ENCODE data around the gene CHAD. TPM values are rescaled to one million over a fixed set of nuclear protein-coding genes. Genes with fewer than 3 reads are reported as not detected.

CHAD gene
- total and polyA plus RNA-seq, 2 of the 4 experiments (the other 2 are of a cell fraction), result 0.03 TPM; not detected in 1

DNA sequence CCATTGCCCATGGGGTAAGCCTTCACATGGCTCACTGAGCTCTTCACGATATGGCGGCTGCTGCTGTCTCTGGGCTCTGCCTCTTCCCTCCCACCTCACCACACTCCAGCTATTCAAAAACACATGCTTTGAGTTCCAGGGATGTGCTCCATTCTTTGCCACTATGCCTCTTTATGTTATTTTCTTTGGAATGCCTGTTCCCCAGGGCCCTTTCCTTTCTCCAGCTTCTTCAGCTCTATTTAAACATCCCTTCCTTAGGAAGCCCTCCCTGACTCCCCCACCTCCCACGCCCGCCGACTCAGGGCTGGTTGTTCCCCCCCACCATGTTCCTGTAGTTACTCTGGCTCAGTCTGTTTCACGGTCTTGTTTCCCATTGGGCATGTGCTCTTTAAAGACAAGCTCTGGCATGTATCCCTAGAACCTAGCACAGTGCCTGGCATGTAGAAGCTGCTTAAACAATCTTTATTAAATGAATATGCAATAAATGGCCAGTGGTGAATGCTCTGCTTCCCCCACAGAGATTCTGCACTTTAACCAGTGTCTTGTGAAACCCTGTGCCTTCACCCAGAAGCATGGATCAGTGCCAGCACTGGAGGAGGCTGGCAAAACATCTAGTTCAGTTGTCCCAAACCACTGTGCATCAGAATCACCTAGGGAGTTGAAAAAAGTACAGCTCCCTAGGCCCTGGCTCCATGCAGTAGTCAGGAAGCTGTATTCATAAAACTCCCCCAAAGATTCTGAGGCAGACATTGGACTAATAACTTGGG is 46.4 kb upstream of the CHAD start:
- intact Hi-C loops (cut with micrococcal nuclease) (no loop called here), in situ Hi-C loops (cut with MboI; ENCODE audit: low sequenced_read_pairs) (no loop called here), dilution Hi-C loops (cut with HindIII; ENCODE audit: low sequenced_read_pairs, unreplicated experiment) (no loop called here)
- no peak overlapping the region for H2AFZ ChIP-seq (replicated peaks; ENCODE audit: low read length, poor library complexity)
- H2BK5ac ChIP-seq (ENCODE audit: low read depth, low read length, poor library complexity, severe bottlenecking), result no peak overlapping the region
- H3K9ac ChIP-seq (ENCODE audit: low read depth, low read length), result no peak overlapping the region
- H3K56ac ChIP-seq (ENCODE audit: extremely low read depth, insufficient read depth, low read length), result no peak overlapping the region
- H2BK20ac ChIP-seq (ENCODE audit: low read depth, low read length), result no peak overlapping the region
- no peak overlapping the region for H2BK120ac ChIP-seq (ENCODE audit: low read depth, low read length)
- H3K9me1 ChIP-seq (ENCODE audit: insufficient read depth, low read length), result no peaks in the 10 kb centered on the region
- H3K4me2 ChIP-seq (ENCODE audit: low read depth, low read length), result no peak overlapping the region
- H2BK15ac ChIP-seq (ENCODE audit: low read depth, low read length), result no peak overlapping the region
- H3K18ac ChIP-seq (ENCODE audit: low read depth, low read length), result no peak overlapping the region
- BruUV-seq (replicated peaks), result no TSS peak
- TF ChIP-seq, protein P1, sequence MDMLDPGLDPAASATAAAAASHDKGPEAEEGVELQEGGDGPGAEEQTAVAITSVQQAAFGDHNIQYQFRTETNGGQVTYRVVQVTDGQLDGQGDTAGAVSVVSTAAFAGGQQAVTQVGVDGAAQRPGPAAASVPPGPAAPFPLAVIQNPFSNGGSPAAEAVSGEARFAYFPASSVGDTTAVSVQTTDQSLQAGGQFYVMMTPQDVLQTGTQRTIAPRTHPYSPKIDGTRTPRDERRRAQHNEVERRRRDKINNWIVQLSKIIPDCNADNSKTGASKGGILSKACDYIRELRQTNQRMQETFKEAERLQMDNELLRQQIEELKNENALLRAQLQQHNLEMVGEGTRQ (IDR thresholded peaks at IDR 0.05; ENCODE audit: low read depth, low read length), result no peak
- TF ChIP-seq NFE2L2 (IDR thresholded peaks at IDR 0.05; ENCODE audit: low read depth, low read length), result no peak
- TF ChIP-seq, protein P2, sequence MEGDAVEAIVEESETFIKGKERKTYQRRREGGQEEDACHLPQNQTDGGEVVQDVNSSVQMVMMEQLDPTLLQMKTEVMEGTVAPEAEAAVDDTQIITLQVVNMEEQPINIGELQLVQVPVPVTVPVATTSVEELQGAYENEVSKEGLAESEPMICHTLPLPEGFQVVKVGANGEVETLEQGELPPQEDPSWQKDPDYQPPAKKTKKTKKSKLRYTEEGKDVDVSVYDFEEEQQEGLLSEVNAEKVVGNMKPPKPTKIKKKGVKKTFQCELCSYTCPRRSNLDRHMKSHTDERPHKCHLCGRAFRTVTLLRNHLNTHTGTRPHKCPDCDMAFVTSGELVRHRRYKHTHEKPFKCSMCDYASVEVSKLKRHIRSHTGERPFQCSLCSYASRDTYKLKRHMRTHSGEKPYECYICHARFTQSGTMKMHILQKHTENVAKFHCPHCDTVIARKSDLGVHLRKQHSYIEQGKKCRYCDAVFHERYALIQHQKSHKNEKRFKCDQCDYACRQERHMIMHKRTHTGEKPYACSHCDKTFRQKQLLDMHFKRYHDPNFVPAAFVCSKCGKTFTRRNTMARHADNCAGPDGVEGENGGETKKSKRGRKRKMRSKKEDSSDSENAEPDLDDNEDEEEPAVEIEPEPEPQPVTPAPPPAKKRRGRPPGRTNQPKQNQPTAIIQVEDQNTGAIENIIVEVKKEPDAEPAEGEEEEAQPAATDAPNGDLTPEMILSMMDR (conservative IDR thresholded peaks at IDR 0.05; ENCODE audit: low read depth, low read length), result no peak
- no peak for TF ChIP-seq FOS (IDR thresholded peaks at IDR 0.05; ENCODE audit: low read depth, low read length)
- TF ChIP-seq MXI1 (IDR thresholded peaks at IDR 0.05; ENCODE audit: borderline replicate concordance, low read depth, low read length), result no peak
- TF ChIP-seq CEBPB (IDR thresholded peaks at IDR 0.05; ENCODE audit: low read depth, low read length), result no peak
- TF ChIP-seq, protein P3, sequence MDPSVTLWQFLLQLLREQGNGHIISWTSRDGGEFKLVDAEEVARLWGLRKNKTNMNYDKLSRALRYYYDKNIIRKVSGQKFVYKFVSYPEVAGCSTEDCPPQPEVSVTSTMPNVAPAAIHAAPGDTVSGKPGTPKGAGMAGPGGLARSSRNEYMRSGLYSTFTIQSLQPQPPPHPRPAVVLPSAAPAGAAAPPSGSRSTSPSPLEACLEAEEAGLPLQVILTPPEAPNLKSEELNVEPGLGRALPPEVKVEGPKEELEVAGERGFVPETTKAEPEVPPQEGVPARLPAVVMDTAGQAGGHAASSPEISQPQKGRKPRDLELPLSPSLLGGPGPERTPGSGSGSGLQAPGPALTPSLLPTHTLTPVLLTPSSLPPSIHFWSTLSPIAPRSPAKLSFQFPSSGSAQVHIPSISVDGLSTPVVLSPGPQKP (IDR thresholded peaks at IDR 0.05; ENCODE audit: borderline replicate concordance, low read depth, low read length), result no peak
- no peak for TF ChIP-seq RAD21 (IDR thresholded peaks at IDR 0.05; ENCODE audit: low read length)
- TF ChIP-seq RFX5 (IDR thresholded peaks at IDR 0.05; ENCODE audit: low read depth, low read length), result no peak
- no peak for TF ChIP-seq RCOR1 (IDR thresholded peaks at IDR 0.05; ENCODE audit: insufficient replicate concordance, low read length)
- TF ChIP-seq MAZ (IDR thresholded peaks at IDR 0.05; ENCODE audit: borderline replicate concordance, low read depth, low read length), result no peak
- no peak for DNase-seq
- 67% methylated on average over 1 of the region's 6 CpGs; no CpG with 5 or more reads in 1 of the 2 experiments for WGBS, 2 experiments (ENCODE audit: extremely low coverage in 2 of 2, insufficient read length in 1 of 2)
- no peak overlapping the region for H3K27ac ChIP-seq (ENCODE audit: insufficient read depth, low read length)
- H3K14ac ChIP-seq (replicated peaks; ENCODE audit: low read depth, low read length), result no peak overlapping the region
- no peak overlapping the region for H2AK5ac ChIP-seq (ENCODE audit: low read depth, low read length)
- no peak overlapping the region for H3K23ac ChIP-seq (ENCODE audit: low read depth, low read length)
- no peaks in the 10 kb centered on the region for H4K20me1 ChIP-seq (ENCODE audit: insufficient read depth, low read length)
- peaks cover 2% of the 10 kb centered on the region for H3K4me1 ChIP-seq (ENCODE audit: control insufficient read depth, insufficient read depth, low read length)
- no peak overlapping the region for H4K91ac ChIP-seq (ENCODE audit: insufficient read depth, low read depth, low read length)
- H2AK9ac ChIP-seq (replicated peaks; ENCODE audit: low read depth, low read length, poor library complexity), result no peak overlapping the region
- H3K4ac ChIP-seq (ENCODE audit: low read depth, low read length), result no peak overlapping the region
- no peak overlapping the region for H4K5ac ChIP-seq (ENCODE audit: low read depth, low read length)
- no peaks in the 10 kb centered on the region for H3K9me3 ChIP-seq (ENCODE audit: control insufficient read depth, insufficient read depth, low read length)
- no peak overlapping the region for H3K4me3 ChIP-seq (ENCODE audit: insufficient read depth, low read depth, low read length)
- ChIA-PET POLR2A (ENCODE audit: unreplicated experiment) (interaction anchor here (0.7 kb wide), 1 partner anchor 13 kb away, joined by 4 read pairs; no protein-coding TSS in a partner anchor), CTCF (no interaction called here)
- ATAC-seq (ENCODE audit: low read depth), result peak; percentile 61
- H3K27me3 ChIP-seq (ENCODE audit: control insufficient read depth, insufficient read depth, low read length), result peaks cover 6% of the 10 kb centered on the region; the same call in 1 of the 2 replicates
- H3K79me1 ChIP-seq (ENCODE audit: low read depth in 1 of 2, low read length in 2 of 2), result no peaks in the 10 kb centered on the region
- H4K8ac ChIP-seq (ENCODE audit: low read depth in 2 of 2, low read length in 2 of 2), result no peak overlapping the region
- H3K36me3 ChIP-seq (ENCODE audit: control insufficient read depth, insufficient read depth, low read length), result no peaks in the 10 kb centered on the region
